Adrenal gland (tissue), 5 donors: ENCODE data around the gene EML6.

Experiments used
- POLR2A ChIP-seq, 2 donors: fragments of 450-650 bp; IDR thresholded peaks; one replicate each; pipeline ENCODE4 v1.6.1; 2017; ENCODE audit warnings: antibody characterized with exemption in 2 of 2, mild to moderate bottlenecking in 2 of 2, moderate library complexity in 1 of 2
- TF ChIP-seq, protein P1 (sequence below), 6 experiments: fragments of 450-650 bp in 4 of 6; fragments of 200-600 bp in 2 of 6; sonication (generic) in 1 of 6; IDR thresholded peaks; 1 replicate in 5 of 6; 2 replicates in 1 of 6; pipeline versions ENCODE4 v1.5.1 to v1.8.0; 2016 to 2021; ENCODE audit warnings: antibody characterized with exemption in 6 of 6, mild to moderate bottlenecking in 2 of 6, moderate library complexity in 1 of 6
- donor health status: DM: no; HTN: no; CAD: no.

DNA sequence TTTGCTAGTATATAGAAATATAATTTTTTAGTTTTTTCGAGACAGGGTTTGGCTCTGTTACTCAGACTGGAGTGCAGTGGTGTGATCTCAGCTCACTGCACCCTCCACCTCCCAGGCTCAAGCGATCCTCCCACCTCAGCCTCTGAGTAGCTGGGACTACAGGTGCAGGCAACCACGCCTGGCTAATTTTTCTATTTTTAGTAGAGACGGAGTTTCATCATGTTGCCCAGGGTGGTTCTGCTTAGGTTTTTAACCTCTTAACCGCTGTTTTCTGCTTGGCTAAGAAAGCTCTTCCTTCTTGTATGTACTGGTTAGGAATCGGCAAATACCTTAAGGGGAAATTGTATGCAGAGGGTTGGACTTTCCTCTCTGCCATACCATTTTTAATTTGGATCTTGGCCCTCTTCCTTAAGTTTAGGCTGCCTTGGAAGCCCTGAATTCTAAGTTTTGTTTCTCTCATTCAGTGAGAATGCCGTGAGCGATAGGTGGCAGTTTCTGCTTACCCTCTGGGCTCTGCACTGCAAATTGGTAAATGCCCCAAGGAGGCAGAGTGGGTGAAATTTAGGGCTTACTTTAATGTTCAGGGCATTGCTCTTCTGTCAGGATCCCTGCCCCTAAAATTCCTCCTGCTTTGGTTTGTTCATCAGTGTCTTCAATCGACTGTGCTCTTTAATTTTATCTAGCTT is 32.3 kb downstream of the EML6 start:
- TF ChIP-seq, protein P1, sequence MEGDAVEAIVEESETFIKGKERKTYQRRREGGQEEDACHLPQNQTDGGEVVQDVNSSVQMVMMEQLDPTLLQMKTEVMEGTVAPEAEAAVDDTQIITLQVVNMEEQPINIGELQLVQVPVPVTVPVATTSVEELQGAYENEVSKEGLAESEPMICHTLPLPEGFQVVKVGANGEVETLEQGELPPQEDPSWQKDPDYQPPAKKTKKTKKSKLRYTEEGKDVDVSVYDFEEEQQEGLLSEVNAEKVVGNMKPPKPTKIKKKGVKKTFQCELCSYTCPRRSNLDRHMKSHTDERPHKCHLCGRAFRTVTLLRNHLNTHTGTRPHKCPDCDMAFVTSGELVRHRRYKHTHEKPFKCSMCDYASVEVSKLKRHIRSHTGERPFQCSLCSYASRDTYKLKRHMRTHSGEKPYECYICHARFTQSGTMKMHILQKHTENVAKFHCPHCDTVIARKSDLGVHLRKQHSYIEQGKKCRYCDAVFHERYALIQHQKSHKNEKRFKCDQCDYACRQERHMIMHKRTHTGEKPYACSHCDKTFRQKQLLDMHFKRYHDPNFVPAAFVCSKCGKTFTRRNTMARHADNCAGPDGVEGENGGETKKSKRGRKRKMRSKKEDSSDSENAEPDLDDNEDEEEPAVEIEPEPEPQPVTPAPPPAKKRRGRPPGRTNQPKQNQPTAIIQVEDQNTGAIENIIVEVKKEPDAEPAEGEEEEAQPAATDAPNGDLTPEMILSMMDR (IDR thresholded peaks at IDR 0.05) = no peak
- TF ChIP-seq POLR2A (IDR thresholded peaks at IDR 0.05) = no peak
